Peyer's patch (tissue), 4 donors: Measurements from ENCODE around the gene DDX20. TPM values are rescaled to one million over a fixed set of nuclear protein-coding genes. Genes with fewer than 3 reads are reported as not detected.

ENCODE experiments used
- DNase-seq, 3 donors: peaks; one replicate each; pipeline ENCODE4 v3.0.0-alpha.2; 2017 to 2019
- H3K27ac ChIP-seq, 4 donors: fragments of 200-600 bp; sonication (generic); one replicate each; pipeline ENCODE4 v1.5.1; 2016 to 2019
- H3K27me3 ChIP-seq, 2 donors: fragments of 200-600 bp; sonication (generic); one replicate each; pipeline ENCODE4 v1.5.1; 2019
- H3K36me3 ChIP-seq, 3 donors: fragments of 200-600 bp; sonication (generic); one replicate each; pipeline ENCODE4 v1.5.1; 2016 to 2019
- H3K4me1 ChIP-seq, 4 donors: fragments of 200-600 bp; sonication (generic); one replicate each; pipeline ENCODE4 v1.5.1; 2016 to 2019
- H3K4me3 ChIP-seq, 4 donors: fragments of 200-600 bp; sonication (generic); 1 replicate in 3 of 4; 2 replicates in 1 of 4; pipeline ENCODE4 v1.5.1; 2016 to 2019; ENCODE audit warnings: mild to moderate bottlenecking in 1 of 4
- H3K9me3 ChIP-seq, 4 donors: fragments of 200-600 bp; sonication (generic); one replicate each; pipeline ENCODE4 v1.5.1; 2016 to 2019; ENCODE audit warnings: mild to moderate bottlenecking in 1 of 4
- CTCF ChIP-seq, 6 experiments: fragments of 450-650 bp in 4 of 6; fragments of 200-600 bp in 2 of 6; sonication (generic) in 1 of 6; IDR thresholded peaks; one replicate each; pipeline ENCODE4 v1.5.1; 2017 to 2019; ENCODE audit warnings: antibody characterized with exemption in 6 of 6, mild to moderate bottlenecking in 3 of 6, moderate library complexity in 1 of 6
- POLR2A ChIP-seq, 2 donors: fragments of 450-650 bp; IDR thresholded peaks; one replicate each; pipeline ENCODE4 v1.5.1; 2017; ENCODE audit warnings: antibody characterized with exemption in 2 of 2, mild to moderate bottlenecking in 2 of 2, moderate library complexity in 2 of 2
- total RNA-seq, 4 donors: library from RNA; depleted of rRNA; stranded (reverse); fragments of >200 nt; gene quantifications; one replicate each; pipeline ENCODE4 v1.1.0, GENCODE V29; 2016

Gene DDX20
- total RNA-seq, 4 donors from 2014 or later = 13.5 to 34.7 (median 22.5) TPM

DNA sequence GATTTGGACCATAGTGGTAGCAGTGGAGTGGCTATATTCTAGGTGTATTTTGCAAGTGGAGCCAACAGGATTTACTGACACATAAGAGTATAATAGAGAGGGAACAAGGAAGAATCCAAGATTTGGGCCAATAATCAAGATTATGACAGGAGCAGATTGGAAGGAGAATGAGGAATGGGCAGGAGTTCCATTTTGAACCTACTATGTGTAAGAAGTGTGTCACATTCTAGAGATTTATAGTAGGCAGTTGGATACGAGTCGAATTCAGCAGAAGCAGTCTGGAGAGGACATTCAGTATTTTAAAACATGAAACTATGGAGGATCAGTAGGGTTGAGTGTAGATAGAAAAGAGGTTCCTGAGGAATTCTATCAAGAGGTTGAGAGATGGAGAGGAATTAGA is 38.3 kb upstream of the DDX20 start:
- H3K9me3 ChIP-seq = no peaks in the 10 kb centered on the region
- no peak for DNase-seq
- peaks cover 0 to 6% (median 0%) of the 10 kb centered on the region in 3 donors for H3K36me3 ChIP-seq
- H3K27ac ChIP-seq = no peak overlapping the region
- H3K4me3 ChIP-seq = no peak overlapping the region
- H3K4me1 ChIP-seq = no peaks in the 10 kb centered on the region
- H3K27me3 ChIP-seq = no peaks in the 10 kb centered on the region
- TF ChIP-seq POLR2A (IDR thresholded peaks at IDR 0.05) (no peak), CTCF (IDR thresholded peaks at IDR 0.05) (no peak)

GRCh38 chr1:111719135-111719534 is 36.6 kb upstream of the DDX20 start:
- TF ChIP-seq POLR2A (IDR thresholded peaks at IDR 0.05) (no peak), CTCF (IDR thresholded peaks at IDR 0.05) (no peak)
- Histone ChIP-seq H3K27me3 (no peaks in the 10 kb centered on the region), H3K36me3 (peaks cover 0 to 6% (median 0%) of the 10 kb centered on the region in 3 donors)

DNA sequence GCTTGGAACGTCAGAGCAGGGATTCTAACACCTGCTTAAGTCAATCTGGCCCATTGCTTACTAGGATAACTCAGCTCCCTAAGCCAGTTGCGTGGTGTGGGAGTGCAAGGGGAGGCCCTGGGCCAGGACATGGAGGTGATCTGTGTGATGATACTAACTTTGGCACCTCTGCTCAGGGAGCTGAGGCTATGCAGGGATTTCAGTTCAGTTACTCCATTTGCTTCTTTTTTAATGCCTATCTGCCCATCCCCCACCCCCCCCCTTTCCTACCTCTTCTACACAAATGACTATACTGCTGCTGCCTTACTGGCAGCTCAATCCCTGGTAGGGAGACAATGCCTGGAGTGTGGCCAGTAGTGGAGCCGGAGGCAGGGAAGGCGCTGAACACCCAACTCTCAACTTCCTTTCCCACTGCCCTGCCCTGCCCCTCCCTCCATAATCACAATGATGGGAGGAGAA is 36.0 kb upstream of the DDX20 start:
- no peak overlapping the region for H3K4me3 ChIP-seq
- H3K9me3 ChIP-seq = no peaks in the 10 kb centered on the region
- no peak for DNase-seq
- TF ChIP-seq CTCF (IDR thresholded peaks at IDR 0.05) (no peak), POLR2A (IDR thresholded peaks at IDR 0.05) (no peak)
- peaks cover 0 to 6% (median 0%) of the 10 kb centered on the region in 3 donors for H3K36me3 ChIP-seq
- no peaks in the 10 kb centered on the region for H3K27me3 ChIP-seq
- H3K27ac ChIP-seq = no peak overlapping the region
- H3K4me1 ChIP-seq = no peaks in the 10 kb centered on the region

More at GRCh38 chr1:111719135-111719534, 36.6 kb upstream of the DDX20 start:
- no peak overlapping the region for H3K27ac ChIP-seq
- no peak overlapping the region for H3K4me3 ChIP-seq
- H3K4me1 ChIP-seq = no peaks in the 10 kb centered on the region
- no peaks in the 10 kb centered on the region for H3K9me3 ChIP-seq
- no peak for DNase-seq

DNA sequence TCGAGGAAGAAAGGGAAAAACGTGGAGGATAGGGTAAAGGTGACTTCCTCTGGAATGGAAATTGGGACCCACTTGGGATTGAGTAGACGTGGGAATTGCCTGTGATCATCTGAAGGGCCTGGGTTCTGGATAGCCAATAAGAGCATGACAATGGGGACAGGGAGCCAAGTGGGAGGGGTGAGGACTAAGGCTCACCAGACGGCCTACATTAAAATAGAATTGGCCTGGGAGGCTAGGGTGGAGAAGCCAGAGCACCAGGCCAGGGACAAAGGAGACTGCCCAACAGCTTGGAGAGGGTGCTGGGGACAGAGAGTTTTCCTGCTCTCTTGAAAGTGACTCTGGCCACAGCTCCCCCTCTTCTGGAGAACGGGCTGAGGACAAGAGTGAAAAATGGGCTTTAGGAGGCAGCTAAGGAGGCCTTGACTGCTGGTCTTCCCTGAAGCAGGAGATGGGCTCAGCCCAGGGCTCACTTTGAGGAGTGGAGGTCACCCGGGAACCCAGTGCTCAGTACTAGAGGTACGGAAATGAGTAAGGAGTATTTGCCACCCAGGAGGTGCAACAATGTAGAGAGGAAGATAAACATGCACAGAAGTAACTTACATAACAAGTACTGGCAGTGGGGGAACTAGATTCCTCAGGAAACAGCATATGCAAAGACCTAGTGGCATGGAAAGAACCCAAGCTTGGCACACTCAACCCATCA is 35.3 kb upstream of the DDX20 start:
- DNase-seq = no peak
- Histone ChIP-seq H3K9me3 (no peaks in the 10 kb centered on the region), H3K4me1 (no peaks in the 10 kb centered on the region), H3K27me3 (no peaks in the 10 kb centered on the region), H3K4me3 (no peak overlapping the region), H3K27ac (no peak overlapping the region), H3K36me3 (peaks cover 0 to 6% (median 0%) of the 10 kb centered on the region in 3 donors)
- TF ChIP-seq POLR2A (IDR thresholded peaks at IDR 0.05) = no peak
- no peak for TF ChIP-seq CTCF (IDR thresholded peaks at IDR 0.05)

DNA sequence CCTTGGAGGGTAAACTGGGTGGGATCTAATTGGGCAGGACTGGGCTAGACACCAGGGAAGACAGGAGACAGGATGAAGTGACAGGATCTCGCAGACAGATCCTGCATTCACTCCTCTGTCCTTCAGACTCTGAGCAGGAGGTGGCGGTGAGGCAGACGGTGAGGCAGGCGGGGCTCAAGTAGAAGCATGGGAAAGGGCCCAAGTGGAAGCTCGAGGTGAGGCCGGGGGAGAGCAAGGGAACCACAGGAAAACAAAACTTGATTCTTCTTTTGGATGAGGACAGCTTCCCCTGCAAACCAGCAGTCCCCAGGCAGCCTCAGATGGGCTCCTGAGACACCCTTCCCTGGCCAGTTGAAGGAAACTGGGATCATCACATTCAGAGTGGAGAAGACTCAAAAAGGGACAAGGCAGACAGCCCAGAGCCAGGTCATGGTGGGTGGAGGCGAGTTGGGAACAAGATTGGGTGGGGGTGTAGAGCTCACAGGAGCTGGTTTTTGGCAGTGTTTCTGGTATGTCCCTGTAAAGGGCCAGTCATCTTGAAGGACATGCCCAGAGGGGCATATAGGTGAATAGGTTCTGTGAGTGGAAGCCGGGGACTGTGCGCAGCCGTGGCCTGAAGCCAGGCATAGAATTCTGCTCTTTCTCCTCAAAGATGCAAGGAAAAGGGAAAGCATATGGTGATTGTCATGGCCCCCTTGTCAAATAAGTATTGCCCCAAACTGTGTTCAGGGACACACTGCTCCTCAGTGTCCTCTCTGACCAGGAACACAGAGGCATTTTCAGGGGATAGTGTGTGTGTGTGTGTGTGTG is 34.5 kb upstream of the DDX20 start:
- no peak overlapping the region for H3K4me3 ChIP-seq
- no peaks in the 10 kb centered on the region for H3K9me3 ChIP-seq
- no peak overlapping the region for H3K27ac ChIP-seq
- TF ChIP-seq POLR2A (IDR thresholded peaks at IDR 0.05) (no peak), CTCF (IDR thresholded peaks at IDR 0.05) (no peak)
- H3K27me3 ChIP-seq = no peaks in the 10 kb centered on the region
- no peaks in the 10 kb centered on the region for H3K4me1 ChIP-seq
- DNase-seq = peak in 1 of 3 donors; percentile 39
- H3K36me3 ChIP-seq = peaks cover 0 to 3% (median 0%) of the 10 kb centered on the region in 3 donors
